Stomach (tissue), 4 donors: ENCODE measurements around the gene UBTD1.

Source experiments
- CTCF ChIP-seq, 7 experiments: fragments of 450-650 bp in 4 of 7; fragments of 200-600 bp in 3 of 7; sonication (generic) in 3 of 7; IDR thresholded peaks; one replicate each; pipeline ENCODE4 v1.5.1; 2016 to 2019; ENCODE audit warnings: antibody characterized with exemption in 7 of 7, control low read depth in 2 of 7, mild to moderate bottlenecking in 1 of 7
- POLR2A ChIP-seq, 4 donors: fragments of 450-650 bp; IDR thresholded peaks; one replicate each; pipeline ENCODE4 v1.6.1; 2016; ENCODE audit warnings: antibody characterized with exemption in 4 of 4, control low read depth in 2 of 4, mild to moderate bottlenecking in 1 of 4, moderate library complexity in 1 of 4
- POLR2AphosphoS5 ChIP-seq, 3 donors: sonication (generic); formaldehyde crosslinking; IDR thresholded peaks; one replicate each; pipeline ENCODE4 v1.6.1; 2016; ENCODE audit warnings: antibody characterized with exemption in 3 of 3

- TF ChIP-seq CTCF (IDR thresholded peaks at IDR 0.05) (no peak), POLR2AphosphoS5 (IDR thresholded peaks at IDR 0.05) (no peak), POLR2A (IDR thresholded peaks at IDR 0.05) (no peak)
Measured at GRCh38 chr10:97494151-97494550, 4.6 kb upstream of the UBTD1 start.
